GM12878 (cell line): ENCODE data around the gene H19.

Source experiments
- ASH2L ChIP-seq: fragments of 300-600, 200-600 bp; sonication (generic); IDR thresholded peaks from 2 replicates; pipeline ENCODE4 v1.6.1; 2017; ENCODE audit warnings: low read depth, mild to moderate bottlenecking, borderline replicate concordance
- ATF3 ChIP-seq: IDR thresholded peaks from 2 replicates; pipeline ENCODE4 v1.6.1; 2011; ENCODE audit warnings: low read depth, mild to moderate bottlenecking, low read length, moderate library complexity, borderline replicate concordance; ENCODE audit errors: extremely low read depth
- CTCF ChIP-seq, 3 experiments: IDR thresholded peaks in 2 of 3; conservative IDR thresholded peaks in 1 of 3; 2 replicates each; pipeline ENCODE4 v1.5.1; 2011; ENCODE audit warnings: low read depth in 3 of 3, low read length in 3 of 3, mild to moderate bottlenecking in 3 of 3, control low read depth in 2 of 3, moderate library complexity in 2 of 3, inconsistent platforms in 1 of 3, mixed read lengths in 1 of 3; ENCODE audit not compliant: control insufficient read depth in 2 of 3, insufficient read depth in 1 of 3; ENCODE audit errors: extremely low read depth in 1 of 3
- EP300 ChIP-seq, 2 experiments: fragments of 150-350 bp in 1 of 2; IDR thresholded peaks; 2 replicates each; pipeline ENCODE4 v1.6.1; 2011 to 2012; ENCODE audit warnings: low read depth in 2 of 2, low read length in 2 of 2, borderline replicate concordance in 1 of 2, improper control_type of control experiment in 1 of 2, inconsistent platforms in 1 of 2; ENCODE audit not compliant: control insufficient read depth in 1 of 2
- MAX ChIP-seq: IDR thresholded peaks from 2 replicates; pipeline ENCODE4 v1.6.1; 2012; ENCODE audit warnings: low read depth, low read length, improper control_type of control experiment
- POLR2A ChIP-seq: IDR thresholded peaks from 2 replicates; pipeline ENCODE4 v1.6.1; 2011; ENCODE audit warnings: low read depth, mild to moderate bottlenecking, low read length
- SRF ChIP-seq, 2 experiments: IDR thresholded peaks; 2 replicates each; pipeline ENCODE4 v1.6.1; 2011; ENCODE audit warnings: low read depth in 2 of 2, low read length in 2 of 2, mild to moderate bottlenecking in 1 of 2, moderate library complexity in 1 of 2
- TAF1 ChIP-seq: IDR thresholded peaks from 2 replicates; pipeline ENCODE4 v1.6.1; 2011; ENCODE audit warnings: mild to moderate bottlenecking, low read depth, low read length, borderline replicate concordance
- TCF12 ChIP-seq: IDR thresholded peaks from 2 replicates; pipeline ENCODE4 v1.6.1; 2011; ENCODE audit warnings: low read depth, mild to moderate bottlenecking, low read length
- YY1 ChIP-seq: IDR thresholded peaks from 2 replicates; pipeline ENCODE4 v1.6.1; 2011; ENCODE audit warnings: low read depth, mild to moderate bottlenecking, low read length
- ZBTB33 ChIP-seq: fragments of 450-650 bp; IDR thresholded peaks from 2 replicates; pipeline ENCODE4 v1.6.1; 2017; ENCODE audit warnings: mild to moderate bottlenecking
- ZZZ3 ChIP-seq: IDR thresholded peaks from 2 replicates; pipeline ENCODE4 v1.6.1; 2011; ENCODE audit warnings: low read depth; ENCODE audit not compliant: control insufficient read depth, insufficient read length

- TF ChIP-seq MAX (no peak), CTCF (IDR thresholded peaks at IDR 0.05 in 2 of 3, conservative IDR thresholded peaks at IDR 0.05 in 1 of 3; ENCODE audit: control insufficient read depth in 2 of 3, extremely low read depth in 1 of 3, insufficient read depth in 1 of 3, low read depth in 3 of 3, low read length in 3 of 3) (no peak), ZZZ3 (no peak), POLR2A (no peak), ATF3 (no peak), SRF (IDR thresholded peaks at IDR 0.05; ENCODE audit: low read depth in 2 of 2, low read length in 2 of 2) (no peak), ASH2L (no peak), EP300 (IDR thresholded peaks at IDR 0.05; ENCODE audit: borderline replicate concordance in 1 of 2, control insufficient read depth in 1 of 2, low read depth in 2 of 2, low read length in 2 of 2) (no peak), YY1 (no peak), ZBTB33 (no peak), TCF12 (no peak), TAF1 (no peak)
Observed at GRCh38 chr11:2002042-2002776, 4.6 kb upstream of the H19 start.
